HG02798 (cell line): ENCODE data around the gene DDX39B.
"Not testable (repeated sequence)": the region's sequence is repeated elsewhere in the genome, so short reads cannot be mapped to it uniquely, and the experiment has no call there.

Source experiments
- ATAC-seq: cut with Tn5 transposase; IDR thresholded peaks from one replicate; pipeline ENCODE4 v1.9.1; 2021; ENCODE audit warnings: mild to moderate bottlenecking; ENCODE audit not compliant: unreplicated experiment, poor library complexity

DDX39B gene

DNA sequence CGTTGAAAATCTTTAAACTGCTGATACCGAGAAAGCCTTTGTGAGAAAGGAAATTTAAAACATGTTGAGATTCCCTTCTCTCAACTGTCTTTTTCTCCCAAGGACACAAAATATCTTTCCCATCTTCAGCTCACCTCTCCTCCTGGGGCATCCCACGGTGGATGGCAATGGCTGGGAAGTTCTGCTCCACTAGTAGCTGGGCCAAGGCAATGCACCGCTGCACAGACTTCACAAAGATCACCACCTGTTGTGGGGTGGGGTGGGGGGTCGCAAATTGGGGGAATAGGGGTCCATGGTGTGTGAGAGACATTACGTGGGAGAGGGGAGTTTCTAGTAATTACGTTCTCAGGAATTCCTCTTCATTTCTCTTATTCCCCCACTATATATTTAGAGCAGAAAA, 10.6 kb downstream of the DDX39B start:
- ATAC-seq, result no peak

GRCh38 chr6:31530659-31531058, 11.1 kb downstream of the DDX39B start:
- ATAC-seq, result no peak

DNA sequence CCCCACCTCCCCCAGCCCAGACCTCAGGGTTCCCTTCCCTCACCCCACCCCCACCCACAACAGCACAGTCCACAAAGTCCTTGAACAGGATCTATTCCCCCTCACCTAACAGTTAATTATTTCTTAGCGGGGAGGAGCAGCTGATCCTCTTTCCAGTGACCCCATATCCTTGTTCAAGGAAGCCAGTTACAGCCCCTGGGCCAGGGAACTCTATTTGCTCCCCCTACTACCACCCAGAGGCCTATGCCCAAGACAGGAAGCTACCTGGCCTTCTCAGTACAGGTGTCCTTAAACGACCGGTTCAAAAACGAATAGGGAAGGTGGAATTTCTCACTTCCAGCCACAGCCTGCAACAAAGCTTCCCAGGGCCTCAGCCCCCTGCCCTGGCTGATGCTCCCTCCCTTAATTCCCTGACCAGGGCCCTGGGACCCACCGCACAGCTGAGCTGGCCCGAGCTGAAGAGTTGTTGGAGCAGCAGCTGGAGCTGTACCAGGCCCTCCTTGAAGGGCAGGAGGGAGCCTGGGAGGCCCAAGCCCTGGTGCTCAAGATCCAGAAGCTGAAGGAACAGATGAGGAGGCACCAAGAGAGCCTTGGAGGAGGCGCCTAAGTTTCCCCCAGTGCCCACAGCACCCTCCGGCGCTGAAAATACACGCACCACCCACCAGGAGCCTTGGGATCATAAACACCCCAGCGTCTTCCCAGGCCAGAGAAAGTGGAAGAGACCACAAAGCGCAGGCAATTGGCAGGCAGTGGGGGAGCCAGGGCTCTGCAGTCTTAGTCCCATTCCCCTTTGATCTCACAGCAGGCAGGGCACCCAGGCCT, 12.3 kb downstream of the DDX39B start:
- ATAC-seq, result no peak

- ATAC-seq, result no peak
Observed at GRCh38 chr6:31528821-31529328, 12.9 kb downstream of the DDX39B start, which contains the start of gene MCCD1. Gene MCCD1, plus strand, starts transcription at chr6:31528962. Its CDS starts 53 bp downstream, at chr6:31529015.

DNA sequence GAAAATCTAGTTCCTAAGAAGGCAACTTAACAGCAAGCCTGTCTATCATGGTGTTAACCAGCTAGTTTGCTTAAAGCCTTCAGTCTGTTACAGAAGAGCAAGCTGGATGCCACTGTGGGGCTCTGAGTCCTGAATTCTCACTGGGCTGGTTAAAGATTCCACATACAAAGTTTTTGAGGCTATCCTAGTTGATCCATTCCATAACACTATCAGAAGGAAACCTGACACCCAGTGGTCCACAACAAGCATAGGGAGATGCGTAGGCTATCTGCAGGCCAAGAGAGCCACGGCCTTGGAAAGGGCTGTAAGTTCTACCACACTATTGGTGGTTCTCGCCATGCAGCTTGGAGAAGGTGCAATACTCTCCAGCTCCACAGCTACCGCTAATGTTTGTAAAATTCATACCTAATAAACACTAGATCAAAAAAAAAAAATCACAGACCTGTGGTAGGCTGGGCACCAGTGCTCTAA, 13.5 kb downstream of the DDX39B start:
- no peak for ATAC-seq

DNA sequence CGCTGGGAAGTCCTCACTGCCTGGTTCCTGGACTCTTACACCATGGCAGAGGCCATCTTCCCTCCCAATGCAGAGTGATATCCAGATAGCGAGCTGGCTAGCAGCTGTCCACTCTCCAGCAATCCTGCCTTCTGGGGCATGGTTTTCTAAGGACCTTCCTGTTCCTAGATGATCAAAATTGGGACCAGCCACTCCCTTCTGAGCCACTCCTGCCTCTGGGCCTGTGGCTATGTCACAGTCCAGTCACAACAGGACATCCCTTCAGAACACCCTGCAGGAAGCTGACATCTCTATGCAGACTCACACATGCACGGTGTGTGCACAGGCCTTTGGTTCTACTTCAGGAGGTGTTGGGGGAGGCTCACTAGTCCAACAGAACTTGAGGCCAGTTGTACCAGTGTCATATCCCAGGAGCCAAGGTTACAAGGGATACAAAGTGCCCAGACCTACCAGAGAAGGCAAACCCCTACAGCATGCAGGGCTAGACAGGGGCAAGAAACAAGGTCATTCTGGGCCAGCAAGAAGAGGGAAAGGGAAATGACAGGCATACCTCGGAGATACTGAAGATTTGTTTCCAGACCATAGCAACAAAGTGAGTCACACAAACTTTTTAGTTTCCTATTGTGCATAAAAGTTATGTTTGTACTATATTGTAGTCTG, 15.7 kb downstream of the DDX39B start:
- ATAC-seq, result no peak

DNA sequence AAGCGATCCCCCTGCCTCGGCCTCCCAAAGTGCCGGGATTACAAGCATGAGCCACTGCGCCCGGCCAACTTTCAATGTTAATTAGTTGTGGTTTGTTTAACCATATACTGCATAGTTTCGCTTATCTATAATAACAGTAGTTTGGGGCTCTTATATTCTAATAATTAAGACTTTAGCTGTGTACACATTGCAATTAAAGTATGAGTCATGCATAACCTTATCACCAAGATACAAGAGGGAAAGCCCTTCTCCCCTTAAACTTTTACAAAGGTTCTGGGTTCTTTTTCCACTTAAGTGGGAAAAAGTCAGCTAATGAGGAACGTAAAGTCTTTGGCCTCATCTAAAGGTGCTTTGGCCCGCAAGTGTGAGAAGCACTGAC, 16.3 kb downstream of the DDX39B start:
- no peak for ATAC-seq

- no peak for ATAC-seq
Observed at GRCh38 chr6:31521835-31522234, 20.0 kb downstream of the DDX39B start.

DNA sequence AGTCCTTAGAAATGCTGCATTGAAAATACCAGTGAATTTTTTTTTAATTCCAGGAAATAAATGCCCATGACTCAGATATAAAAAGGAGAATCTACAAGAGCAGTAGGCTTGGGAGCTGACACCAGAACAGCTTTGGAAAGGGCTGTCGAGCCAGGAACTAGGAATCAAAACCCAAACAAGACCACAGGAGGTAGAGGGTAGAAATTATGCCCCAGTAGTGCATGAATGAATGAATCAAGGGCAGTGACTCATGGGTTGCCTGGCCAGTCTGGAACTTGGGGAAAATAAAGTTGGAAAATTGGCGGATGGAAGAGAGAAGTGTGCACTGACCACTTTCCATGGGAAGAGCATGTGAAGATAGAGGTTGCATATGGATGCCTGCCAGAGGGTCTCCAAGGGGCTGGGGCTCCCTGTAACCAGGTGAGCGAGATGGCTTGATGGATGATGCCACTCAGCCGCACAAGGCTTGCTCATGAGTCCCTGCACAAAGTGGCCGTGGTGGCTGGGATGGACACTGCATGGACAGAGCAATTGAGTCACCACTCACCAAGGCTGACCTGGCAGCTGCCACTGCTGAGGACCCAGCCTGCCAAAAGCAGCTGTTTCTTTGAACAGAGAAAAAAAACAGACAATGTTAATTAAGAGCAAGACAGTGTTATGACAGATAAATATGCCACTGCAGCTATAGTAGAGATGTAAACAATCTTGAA, 28.2 kb downstream of the DDX39B start:
- ATAC-seq, result no peak

GRCh38 chr6:31510007-31510406, 31.8 kb downstream of the DDX39B start:
- ATAC-seq, result no peak

GRCh38 chr6:31509036-31509435, 32.8 kb downstream of the DDX39B start:
- not testable (repeated sequence) for ATAC-seq

- no peak for ATAC-seq
Observed at GRCh38 chr6:31502586-31502985, 39.2 kb downstream of the DDX39B start.

DNA sequence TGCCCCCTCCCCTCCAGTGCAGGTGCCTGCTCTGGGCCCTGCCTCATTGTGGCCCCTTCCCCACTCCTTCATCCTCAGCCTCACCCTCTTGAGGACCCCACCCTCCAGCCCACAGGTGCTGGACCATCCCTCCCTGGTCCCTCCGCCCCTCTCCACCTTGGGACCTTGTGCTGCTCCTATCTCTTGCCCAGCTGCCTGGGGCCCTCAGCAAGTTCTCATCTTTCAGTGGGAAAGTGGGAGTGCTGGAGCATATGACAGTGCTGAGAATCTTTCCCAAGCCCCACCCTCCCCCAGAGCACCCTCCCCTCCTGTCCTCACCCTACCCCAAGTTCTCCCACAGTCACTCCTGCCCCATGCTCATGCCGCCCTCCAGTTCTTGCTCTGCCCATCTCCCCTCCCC, 42.2 kb downstream of the DDX39B start:
- ATAC-seq, result not testable (repeated sequence)

DNA sequence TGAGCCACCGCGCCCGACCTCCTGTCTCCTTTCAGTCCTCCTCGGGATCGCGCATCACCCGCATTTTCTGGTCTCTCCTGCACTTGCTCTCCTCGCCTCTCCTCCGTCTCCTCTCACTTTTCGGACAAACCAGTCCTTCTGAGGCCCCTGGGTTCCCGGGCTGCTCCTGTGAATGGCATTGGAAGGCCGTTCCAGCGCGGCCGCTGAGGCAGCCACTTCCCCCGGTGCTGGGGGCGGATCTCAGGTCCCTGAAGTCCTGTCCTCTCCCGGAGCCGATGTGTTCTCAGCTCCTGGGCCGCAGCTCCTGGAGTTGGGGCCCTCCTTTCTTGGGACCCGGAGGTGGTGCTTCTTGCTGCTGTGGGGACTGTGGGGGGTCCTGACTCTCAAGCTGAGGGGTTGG, 43.1 kb downstream of the DDX39B start:
- no peak for ATAC-seq

- ATAC-seq, result peak; percentile 77
Observed at GRCh38 chr6:31497531-31498476, 44.0 kb downstream of the DDX39B start, which contains the start of gene MICB. Gene MICB, plus strand, starts transcription at chr6:31498145. Its CDS starts 49 bp downstream, at chr6:31498194.

- not testable (repeated sequence) for ATAC-seq
Observed at GRCh38 chr6:31496826-31497225, 45.0 kb downstream of the DDX39B start.

- no peak for ATAC-seq
Observed at GRCh38 chr6:31495580-31495979, 46.2 kb downstream of the DDX39B start.

GRCh38 chr6:31493875-31494694, 47.7 kb downstream of the DDX39B start:
- ATAC-seq, result peak; percentile 51

GRCh38 chr6:31493550-31493874, 48.3 kb downstream of the DDX39B start:
- ATAC-seq, result not testable (repeated sequence)
